MM.1S (cell line): ENCODE measurements around the gene C9.

Experiments
- CTCF ChIP-seq: fragments of 300-600 bp; sonication (generic); IDR thresholded peaks from 2 replicates; pipeline ENCODE4 v1.5.1; 2016; ENCODE audit warnings: antibody characterized with exemption, low read length, mixed read lengths
- EZH2 ChIP-seq: fragments of 300-600 bp; sonication (generic); optimal IDR thresholded peaks from 2 replicates; pipeline ENCODE3; 2017; ENCODE audit warnings: low read depth, mild to moderate bottlenecking, antibody characterized with exemption, low read length, mixed read lengths

- TF ChIP-seq CTCF (no peak), EZH2 (no peak)
Observed at GRCh38 chr5:39240750-39241149, 123.5 kb downstream of the C9 start.
